Neural cell (in vitro differentiated cells): Measurements from ENCODE around the gene KLHL36. TPM values are rescaled to one million over a fixed set of nuclear protein-coding genes. Genes with fewer than 3 reads are reported as not detected.
"Not testable (repeated sequence)": the region's sequence is repeated elsewhere in the genome, so short reads cannot be mapped to it uniquely, and the experiment has no call there.

Experiments
- H2AFZ ChIP-seq: fragments of 200-600, 300-800 bp; sonication (generic), shearing (Covaris generic); 2 replicates; pipeline ENCODE4 v1.6.0; 2014; ENCODE audit warnings: low read depth, mild to moderate bottlenecking, antibody characterized with exemption, low read length, moderate library complexity
- H3F3A ChIP-seq: fragments of 200-600 bp; shearing (Covaris generic); 2 replicates; pipeline ENCODE4 v1.6.1; 2016; ENCODE audit warnings: mild to moderate bottlenecking, moderate library complexity, mixed read lengths, antibody characterized with exemption, low read length; ENCODE audit not compliant: insufficient read depth, poor library complexity, severe bottlenecking
- H3K27ac ChIP-seq: fragments of 200-600, 300-800 bp; sonication (generic), shearing (Covaris generic); 2 replicates; pipeline ENCODE4 v1.5.1; 2014; ENCODE audit warnings: mild to moderate bottlenecking, low read length, moderate library complexity
- H3K27me3 ChIP-seq: fragments of 300-800, 200-600 bp; sonication (generic), shearing (Covaris generic); 2 replicates; pipeline ENCODE4 v1.6.0; 2014; ENCODE audit warnings: mild to moderate bottlenecking, low read depth, low read length, moderate library complexity; ENCODE audit not compliant: insufficient read depth
- H3K36me3 ChIP-seq: fragments of 300-800, 200-600 bp; sonication (generic), shearing (Covaris generic); 2 replicates; pipeline ENCODE4 v1.5.1; 2014; ENCODE audit warnings: mild to moderate bottlenecking, antibody characterized with exemption, low read length, moderate library complexity; ENCODE audit not compliant: insufficient read depth
- H3K4me2 ChIP-seq: fragments of 300-800, 200-600 bp; sonication (generic), shearing (Covaris generic); 2 replicates; pipeline ENCODE4 v1.6.0; 2014; ENCODE audit warnings: mild to moderate bottlenecking, low read length
- H3K4me3 ChIP-seq: fragments of 300-800, 200-600 bp; sonication (generic), shearing (Covaris generic); 2 replicates; pipeline ENCODE4 v1.5.1; 2014; ENCODE audit warnings: mild to moderate bottlenecking, low read length, moderate library complexity
- H3K79me2 ChIP-seq: fragments of 200-600 bp; shearing (Covaris generic); replicated peaks from 2 replicates; pipeline ENCODE4 v1.6.0; 2014; ENCODE audit warnings: mild to moderate bottlenecking, low read length, moderate library complexity; ENCODE audit not compliant: insufficient read depth
- H3K9ac ChIP-seq: fragments of 300-800, 200-600 bp; sonication (generic), shearing (Covaris generic); 2 replicates; pipeline ENCODE4 v1.6.1; 2016; ENCODE audit warnings: mild to moderate bottlenecking, low read length, mixed read lengths
- H3K9me2 ChIP-seq: fragments of 200-600 bp; shearing (Covaris generic); 2 replicates; pipeline ENCODE4 v1.6.1; 2016; ENCODE audit warnings: mild to moderate bottlenecking, low read length, mixed read lengths; ENCODE audit not compliant: insufficient read depth
- H3K9me3 ChIP-seq: fragments of 200-600, 300-800 bp; sonication (generic), shearing (Covaris generic); 2 replicates; pipeline ENCODE4 v1.6.1; 2016; ENCODE audit warnings: mild to moderate bottlenecking, mixed run types, low read length, moderate library complexity, mixed read lengths
- H4K20me1 ChIP-seq: fragments of 200-600 bp; shearing (Covaris generic); 2 replicates; pipeline ENCODE4 v1.6.1; 2016; ENCODE audit warnings: mild to moderate bottlenecking, mixed run types; ENCODE audit not compliant: insufficient read depth
- EP300 ChIP-seq: fragments of 450-650 bp; conservative IDR thresholded peaks from 2 replicates; pipeline ENCODE4 v1.6.1; 2014; ENCODE audit warnings: antibody characterized with exemption, mild to moderate bottlenecking, moderate library complexity; ENCODE audit not compliant: poor library complexity, severe bottlenecking
- EZH2 ChIP-seq: fragments of 200-600, 300-800 bp; shearing (Covaris generic), sonication (generic); IDR thresholded peaks from 2 replicates; pipeline ENCODE4 v1.6.1; 2014; ENCODE audit warnings: antibody characterized with exemption, low read length, borderline replicate concordance, mild to moderate bottlenecking; ENCODE audit not compliant: insufficient read depth, poor library complexity, severe bottlenecking
- MXI1 ChIP-seq: fragments of 450-650 bp; conservative IDR thresholded peaks from 2 replicates; pipeline ENCODE4 v1.6.1; 2014; ENCODE audit warnings: antibody characterized with exemption, mild to moderate bottlenecking; ENCODE audit not compliant: poor library complexity, severe bottlenecking
- POLR2AphosphoS5 ChIP-seq: IDR thresholded peaks from 2 replicates; pipeline ENCODE4 v1.6.1; 2012
- RAD21 ChIP-seq: fragments of 450-650 bp; conservative IDR thresholded peaks from 2 replicates; pipeline ENCODE4 v1.6.1; 2014; ENCODE audit warnings: antibody characterized with exemption, mild to moderate bottlenecking, moderate library complexity
- SMC3 ChIP-seq: fragments of 450-650 bp; conservative IDR thresholded peaks from 2 replicates; pipeline ENCODE4 v1.6.1; 2014; ENCODE audit warnings: antibody characterized with exemption, mild to moderate bottlenecking, moderate library complexity; ENCODE audit not compliant: poor library complexity
- TAF1 ChIP-seq: IDR thresholded peaks from 2 replicates; pipeline ENCODE4 v1.6.1; 2012; ENCODE audit warnings: low read depth
- polyA plus RNA-seq: library from polyadenylated mRNA; depleted of rRNA; stranded (reverse); fragments of >200 nt; gene quantifications from 2 replicates; pipeline ENCODE4 v1.2.3, GENCODE V29; 2014
- TF ChIP-seq, protein P1 (sequence below): IDR thresholded peaks from 2 replicates; pipeline ENCODE4 v1.6.1; 2012; ENCODE audit warnings: borderline replicate concordance
- TF ChIP-seq, protein P2 (sequence below): fragments of 450-650 bp; IDR thresholded peaks from 2 replicates; pipeline ENCODE4 v1.5.1; 2014; ENCODE audit warnings: antibody characterized with exemption, mild to moderate bottlenecking, moderate library complexity; ENCODE audit not compliant: poor library complexity, severe bottlenecking

KLHL36 gene
- polyA plus RNA-seq, 1 donor from 2014 or later, result 43.8 TPM

- not testable (repeated sequence) for H2AFZ ChIP-seq, H3K4me3 ChIP-seq, H3K9me2 ChIP-seq, H3K36me3 ChIP-seq, H3K27me3 ChIP-seq, H3K9ac ChIP-seq, H3K27ac ChIP-seq, H4K20me1 ChIP-seq, H3K9me3 ChIP-seq, H3F3A ChIP-seq, H3K4me2 ChIP-seq
- H3K79me2 ChIP-seq, result peaks cover 14% of the 10 kb centered on the region
Observed at GRCh38 chr16:84620913-84621312, 27.4 kb upstream of the KLHL36 start.

GRCh38 chr16:84625556-84625955, 22.8 kb upstream of the KLHL36 start:
- no peaks in the 10 kb centered on the region for H3K9me3 ChIP-seq
- no peaks in the 10 kb centered on the region for H3K9me2 ChIP-seq
- TF ChIP-seq EP300 (no peak), EZH2 (no peak), POLR2AphosphoS5 (no peak), RAD21 (no peak), TAF1 (no peak), SMC3 (no peak), MXI1 (no peak)
- TF ChIP-seq, protein P1, sequence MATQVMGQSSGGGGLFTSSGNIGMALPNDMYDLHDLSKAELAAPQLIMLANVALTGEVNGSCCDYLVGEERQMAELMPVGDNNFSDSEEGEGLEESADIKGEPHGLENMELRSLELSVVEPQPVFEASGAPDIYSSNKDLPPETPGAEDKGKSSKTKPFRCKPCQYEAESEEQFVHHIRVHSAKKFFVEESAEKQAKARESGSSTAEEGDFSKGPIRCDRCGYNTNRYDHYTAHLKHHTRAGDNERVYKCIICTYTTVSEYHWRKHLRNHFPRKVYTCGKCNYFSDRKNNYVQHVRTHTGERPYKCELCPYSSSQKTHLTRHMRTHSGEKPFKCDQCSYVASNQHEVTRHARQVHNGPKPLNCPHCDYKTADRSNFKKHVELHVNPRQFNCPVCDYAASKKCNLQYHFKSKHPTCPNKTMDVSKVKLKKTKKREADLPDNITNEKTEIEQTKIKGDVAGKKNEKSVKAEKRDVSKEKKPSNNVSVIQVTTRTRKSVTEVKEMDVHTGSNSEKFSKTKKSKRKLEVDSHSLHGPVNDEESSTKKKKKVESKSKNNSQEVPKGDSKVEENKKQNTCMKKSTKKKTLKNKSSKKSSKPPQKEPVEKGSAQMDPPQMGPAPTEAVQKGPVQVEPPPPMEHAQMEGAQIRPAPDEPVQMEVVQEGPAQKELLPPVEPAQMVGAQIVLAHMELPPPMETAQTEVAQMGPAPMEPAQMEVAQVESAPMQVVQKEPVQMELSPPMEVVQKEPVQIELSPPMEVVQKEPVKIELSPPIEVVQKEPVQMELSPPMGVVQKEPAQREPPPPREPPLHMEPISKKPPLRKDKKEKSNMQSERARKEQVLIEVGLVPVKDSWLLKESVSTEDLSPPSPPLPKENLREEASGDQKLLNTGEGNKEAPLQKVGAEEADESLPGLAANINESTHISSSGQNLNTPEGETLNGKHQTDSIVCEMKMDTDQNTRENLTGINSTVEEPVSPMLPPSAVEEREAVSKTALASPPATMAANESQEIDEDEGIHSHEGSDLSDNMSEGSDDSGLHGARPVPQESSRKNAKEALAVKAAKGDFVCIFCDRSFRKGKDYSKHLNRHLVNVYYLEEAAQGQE, result no peak
- TF ChIP-seq, protein P2, sequence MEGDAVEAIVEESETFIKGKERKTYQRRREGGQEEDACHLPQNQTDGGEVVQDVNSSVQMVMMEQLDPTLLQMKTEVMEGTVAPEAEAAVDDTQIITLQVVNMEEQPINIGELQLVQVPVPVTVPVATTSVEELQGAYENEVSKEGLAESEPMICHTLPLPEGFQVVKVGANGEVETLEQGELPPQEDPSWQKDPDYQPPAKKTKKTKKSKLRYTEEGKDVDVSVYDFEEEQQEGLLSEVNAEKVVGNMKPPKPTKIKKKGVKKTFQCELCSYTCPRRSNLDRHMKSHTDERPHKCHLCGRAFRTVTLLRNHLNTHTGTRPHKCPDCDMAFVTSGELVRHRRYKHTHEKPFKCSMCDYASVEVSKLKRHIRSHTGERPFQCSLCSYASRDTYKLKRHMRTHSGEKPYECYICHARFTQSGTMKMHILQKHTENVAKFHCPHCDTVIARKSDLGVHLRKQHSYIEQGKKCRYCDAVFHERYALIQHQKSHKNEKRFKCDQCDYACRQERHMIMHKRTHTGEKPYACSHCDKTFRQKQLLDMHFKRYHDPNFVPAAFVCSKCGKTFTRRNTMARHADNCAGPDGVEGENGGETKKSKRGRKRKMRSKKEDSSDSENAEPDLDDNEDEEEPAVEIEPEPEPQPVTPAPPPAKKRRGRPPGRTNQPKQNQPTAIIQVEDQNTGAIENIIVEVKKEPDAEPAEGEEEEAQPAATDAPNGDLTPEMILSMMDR, result no peak
- no peak overlapping the region for H3K4me2 ChIP-seq
- no peaks in the 10 kb centered on the region for H3K27me3 ChIP-seq
- no peaks in the 10 kb centered on the region for H3K36me3 ChIP-seq
- H3K4me3 ChIP-seq, result no peak overlapping the region
- no peaks in the 10 kb centered on the region for H3F3A ChIP-seq
- H3K9ac ChIP-seq, result no peak overlapping the region
- no peaks in the 10 kb centered on the region for H3K79me2 ChIP-seq
- H2AFZ ChIP-seq, result no peak overlapping the region
- no peak overlapping the region for H3K27ac ChIP-seq
- no peaks in the 10 kb centered on the region for H4K20me1 ChIP-seq

DNA sequence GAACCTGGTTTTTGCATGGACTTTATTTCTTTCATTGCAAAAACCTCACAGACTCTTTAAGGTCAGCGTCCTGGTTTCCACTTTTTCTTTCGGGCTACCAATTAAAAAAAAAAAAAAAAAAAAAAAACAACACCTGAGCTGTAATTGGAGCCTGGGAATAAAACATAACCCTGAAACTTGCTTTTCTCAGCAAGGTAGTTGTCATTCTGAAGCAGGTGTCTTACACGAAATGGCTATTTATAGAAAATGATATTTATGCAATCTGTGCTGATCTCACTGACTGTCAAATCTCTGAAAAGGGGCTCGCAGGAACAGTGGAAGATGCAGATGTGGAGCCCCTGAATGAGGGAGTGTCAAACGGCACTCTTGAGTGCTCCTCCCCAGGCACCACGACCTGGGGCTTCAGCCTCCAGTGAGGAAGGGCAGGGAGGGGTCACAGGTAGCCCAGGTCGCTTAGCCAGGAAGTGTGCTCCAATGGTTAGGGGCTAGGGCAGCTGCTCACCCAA, 20.0 kb upstream of the KLHL36 start:
- Histone ChIP-seq H2AFZ (no peak overlapping the region), H3K9ac (peak overlapping the region; percentile 68), H3K36me3 (no peaks in the 10 kb centered on the region), H3F3A (no peaks in the 10 kb centered on the region), H3K79me2 (no peaks in the 10 kb centered on the region), H3K27ac (peak overlapping the region; percentile 92), H3K9me2 (no peaks in the 10 kb centered on the region), H3K4me2 (peak overlapping the region; percentile 58), H3K4me3 (peak overlapping the region; percentile 50), H3K9me3 (no peaks in the 10 kb centered on the region), H4K20me1 (no peaks in the 10 kb centered on the region), H3K27me3 (no peaks in the 10 kb centered on the region)
- TF ChIP-seq EZH2 (no peak), MXI1 (no peak), RAD21 (no peak), POLR2AphosphoS5 (peak; percentile 40), EP300 (peak; percentile 77), TAF1 (no peak), SMC3 (no peak)
- TF ChIP-seq, protein P2, result no peak
- TF ChIP-seq, protein P1, result peak; percentile 45
